Thoracic aorta (tissue), 2 donors: ENCODE results near the gene CDRT15. TPM values are rescaled to one million over a fixed set of nuclear protein-coding genes. Genes with fewer than 3 reads are reported as not detected.
"Not testable (repeated sequence)": the region's sequence is repeated elsewhere in the genome, so short reads cannot be mapped to it uniquely, and the experiment has no call there.

ENCODE experiments used
- ATAC-seq: fragments of 150-250 bp; one replicate; pipeline ENCODE4 v1.8.0; 2017; ENCODE audit warnings: low read depth; ENCODE audit not compliant: insufficient number of reproducible peaks, low FRiP score
- DNase-seq: peaks from one replicate; pipeline ENCODE4 v3.0.0-alpha.2; 2020; ENCODE audit warnings: low spot score
- H3K27ac ChIP-seq, 2 donors: fragments of 200-600 bp; sonication (generic); 1 replicate in 1 of 2; 2 replicates in 1 of 2; pipeline ENCODE4 v1.5.1; 2016; ENCODE audit warnings: mild to moderate bottlenecking in 2 of 2, moderate library complexity in 2 of 2
- H3K27me3 ChIP-seq: fragments of 200-600 bp; sonication (generic); replicated peaks from 2 replicates; pipeline ENCODE4 v1.6.0; 2016; ENCODE audit warnings: mild to moderate bottlenecking; ENCODE audit not compliant: insufficient read depth
- H3K36me3 ChIP-seq: fragments of 200-600 bp; sonication (generic); one replicate; pipeline ENCODE4 v1.5.1; 2016
- H3K4me1 ChIP-seq, 2 donors: fragments of 200-600 bp; sonication (generic); 1 replicate in 1 of 2; 2 replicates in 1 of 2; pipeline versions ENCODE4 v1.5.1 to v1.6.0; 2016; ENCODE audit warnings: low read depth in 2 of 2, mild to moderate bottlenecking in 1 of 2; ENCODE audit not compliant: control insufficient read depth in 1 of 2
- H3K4me3 ChIP-seq: fragments of 200-600 bp; sonication (generic); 2 replicates; pipeline ENCODE4 v1.5.1; 2016; ENCODE audit warnings: mild to moderate bottlenecking
- H3K9me3 ChIP-seq: fragments of 200-600 bp; sonication (generic); 2 replicates; pipeline ENCODE4 v1.5.1; 2016
- CTCF ChIP-seq: fragments of 200-600 bp; sonication (generic); IDR thresholded peaks from one replicate; pipeline ENCODE4 v1.5.1; 2019; ENCODE audit warnings: antibody characterized with exemption
- total RNA-seq, 2 donors: library from RNA; depleted of rRNA; stranded (reverse); fragments of >200 nt; gene quantifications; one replicate each; pipeline versions ENCODE4 v1.1.0 to v1.2.3, GENCODE V29; 2016

CDRT15 gene
- total RNA-seq = not detected

GRCh38 chr17:14236762-14237161 lies at the start of gene CDRT15:
Gene CDRT15, minus strand, starts transcription at chr17:14236862. Its CDS starts 29 bp downstream, at chr17:14236833.
- not testable (repeated sequence) for H3K4me3 ChIP-seq, ATAC-seq, H3K27me3 ChIP-seq, DNase-seq, H3K27ac ChIP-seq, H3K9me3 ChIP-seq, H3K4me1 ChIP-seq, H3K36me3 ChIP-seq

GRCh38 chr17:14282726-14283125 lies 46.1 kb upstream of the CDRT15 start:
- no peaks in the 10 kb centered on the region for H3K9me3 ChIP-seq
- no peaks in the 10 kb centered on the region for H3K27me3 ChIP-seq
- no peak overlapping the region for H3K27ac ChIP-seq
- TF ChIP-seq CTCF = no peak
- no peak for DNase-seq
- no peak overlapping the region for H3K4me3 ChIP-seq
- H3K4me1 ChIP-seq = no peaks in the 10 kb centered on the region
- ATAC-seq = no peak
- H3K36me3 ChIP-seq = no peaks in the 10 kb centered on the region

- no peaks in the 10 kb centered on the region for H3K27me3 ChIP-seq
- H3K4me1 ChIP-seq = no peaks in the 10 kb centered on the region
- TF ChIP-seq CTCF = no peak
- no peak for ATAC-seq
- no peaks in the 10 kb centered on the region for H3K9me3 ChIP-seq
- DNase-seq = no peak
- no peak overlapping the region for H3K4me3 ChIP-seq
- H3K27ac ChIP-seq = no peak overlapping the region
- H3K36me3 ChIP-seq = no peaks in the 10 kb centered on the region
These were observed 44.9 kb upstream of the CDRT15 start for GRCh38 chr17:14281530-14281929.

GRCh38 chr17:14276535-14277250 lies 40.0 kb upstream of the CDRT15 start:
- ATAC-seq = no peak
- DNase-seq = no peak

GRCh38 chr17:14270508-14270907 lies 33.8 kb upstream of the CDRT15 start:
- Histone ChIP-seq H3K27me3 (no peaks in the 10 kb centered on the region), H3K4me1 (no peaks in the 10 kb centered on the region), H3K36me3 (no peaks in the 10 kb centered on the region), H3K27ac (no peak overlapping the region), H3K9me3 (no peaks in the 10 kb centered on the region), H3K4me3 (no peak overlapping the region)
- no peak for DNase-seq
- no peak for ATAC-seq
- TF ChIP-seq CTCF = no peak

More at GRCh38 chr17:14276535-14277250, 40.0 kb upstream of the CDRT15 start:
- no peak for TF ChIP-seq CTCF
- no peak overlapping the region for H3K27ac ChIP-seq
- no peaks in the 10 kb centered on the region for H3K4me1 ChIP-seq
- H3K27me3 ChIP-seq = no peaks in the 10 kb centered on the region
- H3K36me3 ChIP-seq = no peaks in the 10 kb centered on the region
- no peaks in the 10 kb centered on the region for H3K9me3 ChIP-seq
- no peak overlapping the region for H3K4me3 ChIP-seq

- Histone ChIP-seq H3K27me3 (no peaks in the 10 kb centered on the region), H3K4me3 (no peak overlapping the region), H3K27ac (no peak overlapping the region), H3K36me3 (no peaks in the 10 kb centered on the region), H3K9me3 (no peaks in the 10 kb centered on the region), H3K4me1 (no peaks in the 10 kb centered on the region)
- TF ChIP-seq CTCF = no peak
- ATAC-seq (no peak), DNase-seq (no peak)
These were observed 32.8 kb upstream of the CDRT15 start for GRCh38 chr17:14269473-14269872.
